ENCODE measurements around the gene RENBP. TPM values are rescaled to one million over a fixed set of nuclear protein-coding genes. Genes with fewer than 3 reads are reported as not detected.

Gene RENBP
- total and polyA plus RNA-seq, 9 of the 15 experiments (the other 6 are each of a cell fraction or from before 2014, with no cell fraction given) = 0.07 to 14.8 (median 10.6) TPM; not detected in 1

- TF ChIP-seq, protein P1, sequence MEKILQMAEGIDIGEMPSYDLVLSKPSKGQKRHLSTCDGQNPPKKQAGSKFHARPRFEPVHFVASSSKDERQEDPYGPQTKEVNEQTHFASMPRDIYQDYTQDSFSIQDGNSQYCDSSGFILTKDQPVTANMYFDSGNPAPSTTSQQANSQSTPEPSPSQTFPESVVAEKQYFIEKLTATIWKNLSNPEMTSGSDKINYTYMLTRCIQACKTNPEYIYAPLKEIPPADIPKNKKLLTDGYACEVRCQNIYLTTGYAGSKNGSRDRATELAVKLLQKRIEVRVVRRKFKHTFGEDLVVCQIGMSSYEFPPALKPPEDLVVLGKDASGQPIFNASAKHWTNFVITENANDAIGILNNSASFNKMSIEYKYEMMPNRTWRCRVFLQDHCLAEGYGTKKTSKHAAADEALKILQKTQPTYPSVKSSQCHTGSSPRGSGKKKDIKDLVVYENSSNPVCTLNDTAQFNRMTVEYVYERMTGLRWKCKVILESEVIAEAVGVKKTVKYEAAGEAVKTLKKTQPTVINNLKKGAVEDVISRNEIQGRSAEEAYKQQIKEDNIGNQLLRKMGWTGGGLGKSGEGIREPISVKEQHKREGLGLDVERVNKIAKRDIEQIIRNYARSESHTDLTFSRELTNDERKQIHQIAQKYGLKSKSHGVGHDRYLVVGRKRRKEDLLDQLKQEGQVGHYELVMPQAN (IDR thresholded peaks at IDR 0.05; ENCODE audit: borderline replicate concordance) = no peak
- TF ChIP-seq ARID3B (CRISPR knock-in tag; IDR thresholded peaks at IDR 0.05; ENCODE audit: borderline replicate concordance) = no peak
- TF ChIP-seq POLR2G (IDR thresholded peaks at IDR 0.05; ENCODE audit: low read depth, low read length) = peak; percentile 76
- TF ChIP-seq MAFG (tag; conservative IDR thresholded peaks at IDR 0.05) = no peak
- peak in 1 of 2 experiments; percentile 4; a peak in 1 of 4 replicates for TF ChIP-seq SIN3A (IDR thresholded peaks at IDR 0.05; ENCODE audit: borderline replicate concordance in 2 of 2, control insufficient read depth in 1 of 2, low read depth in 2 of 2, low read length in 2 of 2)
- TF ChIP-seq ZZZ3 (IDR thresholded peaks at IDR 0.05) = no peak
- TF ChIP-seq PHF8 (IDR thresholded peaks at IDR 0.05; ENCODE audit: borderline replicate concordance, low read length) = peak; percentile 49; the same call in 1 of the 2 replicates
- TF ChIP-seq ELF2 (CRISPR knock-in tag; IDR thresholded peaks at IDR 0.05) = no peak
- TF ChIP-seq CREB1 (IDR thresholded peaks at IDR 0.05) = no peak; the same call in 1 of the 2 replicates
- TF ChIP-seq CREB1 (CRISPR knock-in tag; IDR thresholded peaks at IDR 0.05) = no peak
- peak; percentile 62; the same call in 1 of the 2 replicates for TF ChIP-seq ZBED1 (IDR thresholded peaks at IDR 0.05)
- TF ChIP-seq ZBTB1 (CRISPR knock-in tag; IDR thresholded peaks at IDR 0.05; ENCODE audit: borderline replicate concordance, low read depth) = peak; percentile 91
- peak; percentile 70 for TF ChIP-seq HCFC1 (IDR thresholded peaks at IDR 0.05; ENCODE audit: low read depth, low read length)
- peak; percentile 78; the same call in 1 of the 2 replicates for TF ChIP-seq CBFB (CRISPR knock-in tag; IDR thresholded peaks at IDR 0.05)
- TF ChIP-seq KAT8 (IDR thresholded peaks at IDR 0.05; ENCODE audit: low read depth) = peak; percentile 66; the same call in 1 of the 2 replicates
- TF ChIP-seq DACH1 (IDR thresholded peaks at IDR 0.05; ENCODE audit: partially characterized antibody) = no peak
- TF ChIP-seq EGR1 (conservative IDR thresholded peaks at IDR 0.05) = peak; percentile 69
- peak; percentile 40; the same call in 1 of the 2 replicates for TF ChIP-seq ZBTB7A (IDR thresholded peaks at IDR 0.05; ENCODE audit: borderline replicate concordance, control insufficient read depth, low read depth, low read length)
- TF ChIP-seq CCNT2 (IDR thresholded peaks at IDR 0.05; ENCODE audit: borderline replicate concordance, extremely low read depth, insufficient read length, low read depth, low read length) = peak; percentile 23
- TF ChIP-seq, protein P2, sequence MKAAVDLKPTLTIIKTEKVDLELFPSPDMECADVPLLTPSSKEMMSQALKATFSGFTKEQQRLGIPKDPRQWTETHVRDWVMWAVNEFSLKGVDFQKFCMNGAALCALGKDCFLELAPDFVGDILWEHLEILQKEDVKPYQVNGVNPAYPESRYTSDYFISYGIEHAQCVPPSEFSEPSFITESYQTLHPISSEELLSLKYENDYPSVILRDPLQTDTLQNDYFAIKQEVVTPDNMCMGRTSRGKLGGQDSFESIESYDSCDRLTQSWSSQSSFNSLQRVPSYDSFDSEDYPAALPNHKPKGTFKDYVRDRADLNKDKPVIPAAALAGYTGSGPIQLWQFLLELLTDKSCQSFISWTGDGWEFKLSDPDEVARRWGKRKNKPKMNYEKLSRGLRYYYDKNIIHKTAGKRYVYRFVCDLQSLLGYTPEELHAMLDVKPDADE (conservative IDR thresholded peaks at IDR 0.05; ENCODE audit: control insufficient read depth, low read depth, low read length) = no peak; the same call in 1 of the 2 replicates
- peak; percentile 42 for TF ChIP-seq HNRNPLL (IDR thresholded peaks at IDR 0.05; ENCODE audit: low read depth, low read length, poor library complexity, severe bottlenecking)
- TF ChIP-seq E2F1 (CRISPR knock-in tag; IDR thresholded peaks at IDR 0.05) = 0 out of 2 replicates have a peak, but pooled peaks have one; percentile 5
- no peak for TF ChIP-seq JUNB (CRISPR knock-in tag; conservative IDR thresholded peaks at IDR 0.05)
- no peak for TF ChIP-seq CBX1 (IDR thresholded peaks at IDR 0.05; ENCODE audit: low read depth)
These were observed 26.6 kb upstream of the RENBP start (continued) for GRCh38 chrX:153971124-153971449.
